HepG2 (cell line): ENCODE results near the gene KCNG4. TPM values are rescaled to one million over a fixed set of nuclear protein-coding genes. Genes with fewer than 3 reads are reported as not detected.

Experiments used
- ATAC-seq: fragments of 200-7000 bp; cut with Tn5 transposase; 3 replicates; pipeline ENCODE4 v1.9.1; 2020; ENCODE audit warnings: mild to moderate bottlenecking, moderate library complexity
- BruUV-seq: library from RNA; stranded (reverse); fragments of 400-500 nt; replicated peaks from 2 replicates; lab custom pipeline; 2021; lab: Mats Ljungman, UMichigan
- CTCF ChIA-PET: fragments of 300-600 bp; formaldehyde crosslinking; extraction: SDS; loops from one replicate; lab custom pipeline; 2021; ENCODE audit warnings: low total read pairs, inconsistent platforms, low intra/inter-chr PET ratio; lab: Yijun Ruan, JAX
- POLR2A ChIA-PET: fragments of 350-600 bp; sonication (Branson Sonifier 250); formaldehyde crosslinking; loops from one replicate; lab custom pipeline; 2020; ENCODE audit warnings: antibody characterized with exemption, inconsistent platforms; lab: Yijun Ruan, JAX
- DNase-seq: peaks from one replicate; pipeline ENCODE4 v3.0.0-alpha.2; 2015; ENCODE audit warnings: low spot score
- FAIRE-seq: peaks from 3 replicates; lab custom pipeline; 2011; peaks lifted over from hg19 to GRCh38; lab: Jason Lieb, UNC
- H2AFZ ChIP-seq: one replicate; pipeline ENCODE4 v1.6.1; 2011; ENCODE audit warnings: low read length, inconsistent platforms
- H3K27ac ChIP-seq: fragments of 300-600 bp; 3 replicates; pipeline ENCODE4 v1.8.0; 2011; ENCODE audit warnings: mixed run types, mild to moderate bottlenecking, mixed read lengths, low read length, inconsistent platforms; ENCODE audit not compliant: insufficient read depth; ENCODE audit errors: extremely low read length
- H3K27me3 ChIP-seq, 2 experiments: fragments of 200-600 bp in 1 of 2; 2 replicates in 1 of 2; 3 replicates in 1 of 2; pipeline versions ENCODE4 v1.6.0 to v1.8.0; 2011; ENCODE audit warnings: low read length in 2 of 2, mild to moderate bottlenecking in 2 of 2, moderate library complexity in 2 of 2, inconsistent platforms in 1 of 2; ENCODE audit not compliant: insufficient read depth in 2 of 2, control insufficient read depth in 1 of 2
- H3K36me3 ChIP-seq, 2 experiments: fragments of 200-600 bp in 1 of 2; replicated peaks in 1 of 2; 2 replicates in 1 of 2; 3 replicates in 1 of 2; pipeline versions ENCODE4 v1.5.1 to v1.8.0; 2011; ENCODE audit warnings: low read length in 2 of 2, inconsistent platforms in 1 of 2; ENCODE audit not compliant: insufficient read depth in 2 of 2, control insufficient read depth in 1 of 2
- H3K4me1 ChIP-seq: 2 replicates; pipeline ENCODE4 v1.5.1; 2012; ENCODE audit warnings: low read length, inconsistent platforms; ENCODE audit not compliant: insufficient read depth
- H3K4me2 ChIP-seq: 2 replicates; pipeline ENCODE4 v1.6.0; 2011; ENCODE audit warnings: low read depth, low read length, inconsistent platforms
- H3K4me3 ChIP-seq, 3 experiments: fragments of 200-600 bp in 1 of 3; sonication (generic), shearing (Covaris generic) in 1 of 3; replicated peaks in 1 of 3; 2 replicates each; pipeline ENCODE4 v1.5.1; 2011 to 2016; ENCODE audit warnings: low read length in 3 of 3, inconsistent platforms in 2 of 3, low read depth in 2 of 3, mild to moderate bottlenecking in 2 of 3, control low read depth in 1 of 3, mixed read lengths in 1 of 3; ENCODE audit not compliant: insufficient read depth in 1 of 3
- H3K79me2 ChIP-seq: one replicate; pipeline ENCODE4 v1.6.1; 2011; ENCODE audit warnings: low read length, inconsistent platforms; ENCODE audit not compliant: insufficient read depth
- H3K9ac ChIP-seq: 2 replicates; pipeline ENCODE4 v1.6.0; 2011; ENCODE audit warnings: mild to moderate bottlenecking, low read depth, low read length, inconsistent platforms; ENCODE audit not compliant: insufficient read depth
- H3K9me3 ChIP-seq: 2 replicates; pipeline ENCODE4 v1.5.1; 2012; ENCODE audit warnings: mild to moderate bottlenecking, low read length
- H4K20me1 ChIP-seq: 2 replicates; pipeline ENCODE4 v1.6.0; 2011; ENCODE audit warnings: inconsistent platforms, mild to moderate bottlenecking, low read length, moderate library complexity; ENCODE audit not compliant: insufficient read depth
- ARHGAP35 ChIP-seq: sonication (generic); formaldehyde crosslinking; IDR thresholded peaks from 2 replicates; pipeline ENCODE4 v1.9.0; 2022; ENCODE audit warnings: mild to moderate bottlenecking, inconsistent platforms, moderate library complexity, missing genetic modification reagents, borderline replicate concordance
- ASH2L ChIP-seq: fragments of 300-600, 200-600 bp; sonication (generic); IDR thresholded peaks from 2 replicates; pipeline ENCODE4 v1.7.0; 2017; ENCODE audit warnings: low read depth, mild to moderate bottlenecking, moderate library complexity, mixed read lengths, low read length; ENCODE audit not compliant: insufficient read length
- ATF3 ChIP-seq: sonication (generic); formaldehyde crosslinking; IDR thresholded peaks from 2 replicates; pipeline ENCODE4 v1.4.0; 2020; ENCODE audit warnings: missing genetic modification reagents
- MXD3 ChIP-seq: IDR thresholded peaks from 2 replicates; pipeline ENCODE4 v1.6.1; 2016; ENCODE audit warnings: mild to moderate bottlenecking, missing biosample characterization, missing genetic modification reagents
- SATB2 ChIP-seq: sonication (generic); formaldehyde crosslinking; IDR thresholded peaks from 2 replicates; pipeline ENCODE4 v1.5.0; 2020; ENCODE audit warnings: missing genetic modification reagents
- SNAPC5 ChIP-seq: sonication (generic); formaldehyde crosslinking; IDR thresholded peaks from 2 replicates; pipeline ENCODE4 v1.8.1; 2023; ENCODE audit warnings: mild to moderate bottlenecking, missing genetic modification reagents, borderline replicate concordance
- SYNCRIP ChIP-seq: fragments of 200-400 bp; formaldehyde crosslinking; IDR thresholded peaks from 2 replicates; pipeline ENCODE4 v1.6.1; 2018; ENCODE audit warnings: mild to moderate bottlenecking, low read depth, low read length; ENCODE audit not compliant: insufficient read depth
- TFE3 ChIP-seq: IDR thresholded peaks from 2 replicates; pipeline ENCODE4 v1.6.1; 2016
- USF2 ChIP-seq, 2 experiments: sonication (generic) in 1 of 2; formaldehyde crosslinking in 1 of 2; IDR thresholded peaks; 2 replicates each; pipeline versions ENCODE4 v1.5.1 to v1.6.1; 2011 to 2020; ENCODE audit warnings: borderline replicate concordance in 1 of 2, low read depth in 1 of 2, low read length in 1 of 2, mild to moderate bottlenecking in 1 of 2, missing genetic modification reagents in 1 of 2, moderate library complexity in 1 of 2
- WGBS: methylation state at CpG from one replicate; pipeline ENCODE4 v1.1.6; 2017; ENCODE audit warnings: low lambda C conversion rate; 5-methylcytosine and 5-hydroxymethylcytosine counted together
- in situ Hi-C: cut with HindIII; loops from 2 replicates; pipeline ENCODE4 v1.10.0; 2017; ENCODE audit warnings: low pct_unique_long_range_greater_than_20kb; ENCODE audit not compliant: extremely low pct_ligation_motif_present
- intact Hi-C: fragments of 100-400 bp; cut with micrococcal nuclease; formaldehyde crosslinking; loops from one replicate; pipeline ENCODE4 v1.10.0; 2022; ENCODE audit not compliant: unreplicated experiment
- polyA plus RNA-seq, 8 experiments: library from polyadenylated mRNA; depleted of rRNA in 3 of 8; stranded (reverse) in 7 of 8; unstranded in 1 of 8; fragments of >200 nt; fragmentation: Illumina TruSeq in 4 of 8; extraction: Trizol in 4 of 8; gene quantifications; 2 replicates each; pipeline versions ENCODE4 v1.2.1 to v1.2.3, GENCODE V29; 2011 to 2016; ENCODE audit warnings: low read depth in 4 of 8, missing spikeins in 1 of 8, mixed read lengths in 1 of 8; ENCODE audit not compliant: insufficient read depth in 1 of 8
- total RNA-seq, 5 experiments: library from RNA; depleted of rRNA; stranded (reverse); fragments of >200 nt; fragmentation: Illumina TruSeq; extraction: Trizol; gene quantifications; 2 replicates each; pipeline ENCODE4 v1.2.3, GENCODE V29; 2016; ENCODE audit warnings: low read depth in 1 of 5

Gene KCNG4
- total and polyA plus RNA-seq, 2 of the 13 experiments (the other 11 are each of a cell fraction or from before 2014, with no cell fraction given): not detected

GRCh38 chr16:84199097-84199496, 40.7 kb downstream of the KCNG4 start (continued):
- TF ChIP-seq MXD3 (CRISPR knock-in tag): no peak
- TF ChIP-seq ASH2L: no peak
- TF ChIP-seq SNAPC5: no peak
- TF ChIP-seq USF2 (IDR thresholded peaks at IDR 0.05; ENCODE audit: low read depth, low read length): no peak
- no peak for TF ChIP-seq USF2 (CRISPR knock-in tag; IDR thresholded peaks at IDR 0.05; ENCODE audit: borderline replicate concordance)

GRCh38 chr16:84198401-84198800, 41.4 kb downstream of the KCNG4 start:
- Histone ChIP-seq H3K27ac (no peak overlapping the region), H3K4me1 (no peaks in the 10 kb centered on the region), H3K4me3 (no peak overlapping the region), H3K36me3 (no peaks in the 10 kb centered on the region), H3K79me2 (no peaks in the 10 kb centered on the region), H3K27me3 (peaks cover 25 to 75% of the 10 kb centered on the region in 2 experiments; a peak in 4 of 5 replicates), H2AFZ (no peak overlapping the region), H3K9me3 (no peaks in the 10 kb centered on the region), H3K9ac (no peak overlapping the region), H3K4me2 (no peak overlapping the region), H4K20me1 (no peaks in the 10 kb centered on the region)
- ChIA-PET CTCF (no interaction called here), POLR2A (no interaction called here)
- no peak for ATAC-seq
- WGBS: 34% methylated on average over 8 of the region's 10 CpGs
- intact Hi-C loops: loop anchor here (5.0 kb wide), 1 partner anchor 536 kb away; no protein-coding TSS in a partner anchor
- BruUV-seq: no TSS peak
- TF ChIP-seq TFE3 (CRISPR knock-in tag): no peak
- TF ChIP-seq SATB2: no peak
- no peak for TF ChIP-seq ARHGAP35 (CRISPR knock-in tag)
- no peak for TF ChIP-seq ATF3 (CRISPR knock-in tag)
- no peak for TF ChIP-seq SYNCRIP
- no peak for DNase-seq
- no peak for FAIRE-seq
- in situ Hi-C loops: loop anchor here (25.0 kb wide), 1 partner anchor 236 kb away; the partner anchor contains the start of genes NECAB2 and OSGIN1
